HG03103 (cell line): ENCODE data around the gene PLD3.

Experiments used
- ATAC-seq: cut with Tn5 transposase; IDR thresholded peaks from one replicate; pipeline ENCODE4 v1.9.1; 2021; ENCODE audit warnings: low read depth; ENCODE audit not compliant: unreplicated experiment

PLD3 gene

GRCh38 chr19:40348125-40348913 lies at the start of gene PLD3, which contains the start of gene C19orf47:
TSS of gene PLD3 (plus strand) at chr19:40348695. CDS start at chr19:40366484, 17,789 bp downstream.
TSS of gene C19orf47 (minus strand) at chr19:40348397. CDS start at chr19:40341857, 6,540 bp downstream.
- peak; percentile 94 for ATAC-seq

- ATAC-seq = no peak
These were observed 47.8 kb upstream of the PLD3 start for GRCh38 chr19:40300668-40301067.

- ATAC-seq = no peak
These were observed 46.1 kb upstream of the PLD3 start for GRCh38 chr19:40302224-40303011.

- ATAC-seq = no peak
These were observed 44.7 kb upstream of the PLD3 start for GRCh38 chr19:40303765-40304164.

- no peak for ATAC-seq
These were observed 44.2 kb upstream of the PLD3 start for GRCh38 chr19:40304306-40304705.

DNA sequence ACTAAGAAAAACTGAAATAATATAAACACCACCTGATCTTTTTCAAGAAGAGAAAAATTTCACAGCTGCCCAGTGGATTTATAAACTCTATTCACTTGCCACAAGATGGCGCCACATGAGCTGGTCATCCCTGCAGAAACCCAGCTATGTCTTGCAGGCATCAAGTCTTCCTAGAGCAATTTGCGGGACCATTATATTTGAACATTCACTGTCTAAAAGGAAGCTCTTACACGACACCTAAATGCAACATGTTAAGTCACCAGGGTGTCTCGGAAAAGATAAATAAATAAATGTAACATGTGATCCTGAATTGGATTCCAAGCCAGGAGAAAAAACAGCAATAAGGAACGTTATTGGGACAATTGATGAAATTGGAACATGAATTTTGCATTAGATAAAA lies 43.1 kb upstream of the PLD3 start:
- ATAC-seq = no peak

DNA sequence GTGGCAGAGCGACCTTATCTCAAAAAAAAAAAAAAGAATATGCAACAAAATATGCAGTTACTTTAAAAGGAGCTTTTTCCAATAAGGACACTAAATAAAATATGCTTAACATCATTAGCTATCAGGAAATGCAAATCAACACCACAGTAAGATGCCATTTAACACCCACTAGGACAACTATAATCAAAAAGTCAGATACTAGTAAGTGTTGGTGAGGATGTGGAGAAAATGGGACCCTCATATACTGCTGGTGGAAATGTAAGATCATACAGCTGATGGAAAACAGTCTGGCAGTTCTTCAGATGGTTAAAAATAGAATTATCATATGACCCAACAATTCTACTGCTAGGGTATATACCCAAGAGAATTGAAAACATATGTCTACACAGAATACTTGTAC lies 38.8 kb upstream of the PLD3 start:
- no peak for ATAC-seq

GRCh38 chr19:40312533-40312932 lies 36.0 kb upstream of the PLD3 start:
- ATAC-seq = no peak

GRCh38 chr19:40313229-40313983 lies 35.1 kb upstream of the PLD3 start:
- ATAC-seq = no peak

- no peak for ATAC-seq
These were observed 33.8 kb upstream of the PLD3 start for GRCh38 chr19:40314656-40315055.

DNA sequence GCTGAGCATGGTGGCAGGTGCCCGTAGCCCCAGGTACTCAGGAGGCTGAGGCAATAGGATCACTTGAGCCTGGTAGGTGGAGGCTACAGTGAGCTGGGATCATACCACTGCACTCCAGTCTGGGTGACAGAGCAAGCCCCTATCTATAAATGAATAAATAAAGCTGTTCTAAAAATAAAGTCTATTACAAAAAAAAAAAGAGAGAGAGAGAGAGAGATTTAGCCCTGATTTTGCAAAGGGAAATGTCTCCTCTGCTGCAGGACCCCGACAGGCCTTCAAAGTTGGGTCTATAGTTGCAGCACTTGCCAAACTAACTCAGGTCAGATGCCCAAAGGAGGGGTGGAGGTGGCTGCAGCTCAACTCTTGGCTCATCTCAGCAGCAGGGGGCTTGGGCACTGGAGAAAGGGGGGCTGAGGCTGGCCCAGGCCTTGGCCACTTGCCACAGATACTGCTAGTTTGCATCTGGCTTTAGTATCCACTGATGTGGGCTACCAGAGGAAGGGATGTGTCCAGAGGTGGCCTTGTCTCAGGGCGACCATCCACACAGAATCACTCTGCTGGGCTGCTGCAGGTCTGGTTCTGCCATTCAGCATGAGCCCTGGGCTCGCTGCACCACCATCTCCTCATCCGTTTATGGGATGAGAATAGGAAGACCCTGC lies 32.6 kb upstream of the PLD3 start:
- ATAC-seq = no peak

DNA sequence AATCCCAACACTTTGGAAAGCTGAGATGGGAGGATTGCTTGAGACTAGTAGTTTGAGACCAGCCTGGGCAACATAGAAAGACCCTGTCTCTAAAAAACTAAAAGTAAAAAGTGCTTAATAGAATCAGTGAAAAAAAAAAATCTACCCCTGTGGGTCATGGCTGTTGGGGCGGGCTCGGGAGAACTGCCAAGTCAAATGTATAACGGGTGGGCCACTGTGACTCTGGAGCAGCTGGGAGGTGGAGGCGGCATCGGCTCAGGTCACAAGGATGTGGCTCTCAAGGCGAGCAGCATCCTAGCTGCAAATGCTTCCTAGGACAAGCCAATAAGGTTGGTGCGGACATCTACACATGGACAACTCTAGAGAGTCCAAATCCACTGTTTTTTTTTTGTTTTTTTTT lies 31.2 kb upstream of the PLD3 start:
- ATAC-seq = no peak

DNA sequence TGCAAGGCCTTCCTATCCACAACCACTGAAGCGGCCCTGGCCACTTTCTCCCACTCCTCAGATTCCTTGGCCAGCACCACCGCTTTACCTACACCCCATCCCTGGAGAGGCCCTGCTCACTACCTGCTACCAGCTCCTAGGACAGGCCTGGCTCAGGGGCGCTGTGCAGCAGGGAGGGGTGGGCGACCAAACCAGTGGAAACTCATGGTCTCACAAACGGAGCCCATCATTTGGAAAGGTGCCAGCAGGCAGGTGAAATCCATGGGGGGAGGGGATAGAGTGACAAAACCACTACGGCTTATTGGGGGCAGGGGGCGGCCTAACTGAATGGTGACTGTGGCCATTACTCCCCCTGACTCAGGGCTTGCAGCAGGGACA lies 27.9 kb upstream of the PLD3 start:
- no peak for ATAC-seq

DNA sequence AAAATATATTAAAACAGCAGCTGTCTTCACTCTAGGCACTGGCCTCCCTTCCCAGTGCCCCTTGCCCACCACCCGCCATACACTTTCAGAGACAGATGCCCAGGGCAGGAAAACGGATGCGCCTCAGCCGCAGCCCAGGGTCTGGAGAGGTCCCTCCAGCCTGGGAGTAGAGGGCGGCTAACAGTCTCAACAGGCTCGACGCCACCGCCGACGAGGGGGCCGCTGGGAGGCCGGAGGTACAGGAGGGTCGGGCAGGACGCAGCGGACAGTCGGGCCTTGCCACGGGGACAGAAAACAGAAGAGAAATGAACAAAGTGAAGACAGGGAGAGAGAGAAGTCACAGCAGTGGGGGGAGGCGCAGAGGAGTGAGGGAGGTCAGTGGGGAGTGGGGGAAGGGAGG lies 27.4 kb upstream of the PLD3 start:
- ATAC-seq = no peak

DNA sequence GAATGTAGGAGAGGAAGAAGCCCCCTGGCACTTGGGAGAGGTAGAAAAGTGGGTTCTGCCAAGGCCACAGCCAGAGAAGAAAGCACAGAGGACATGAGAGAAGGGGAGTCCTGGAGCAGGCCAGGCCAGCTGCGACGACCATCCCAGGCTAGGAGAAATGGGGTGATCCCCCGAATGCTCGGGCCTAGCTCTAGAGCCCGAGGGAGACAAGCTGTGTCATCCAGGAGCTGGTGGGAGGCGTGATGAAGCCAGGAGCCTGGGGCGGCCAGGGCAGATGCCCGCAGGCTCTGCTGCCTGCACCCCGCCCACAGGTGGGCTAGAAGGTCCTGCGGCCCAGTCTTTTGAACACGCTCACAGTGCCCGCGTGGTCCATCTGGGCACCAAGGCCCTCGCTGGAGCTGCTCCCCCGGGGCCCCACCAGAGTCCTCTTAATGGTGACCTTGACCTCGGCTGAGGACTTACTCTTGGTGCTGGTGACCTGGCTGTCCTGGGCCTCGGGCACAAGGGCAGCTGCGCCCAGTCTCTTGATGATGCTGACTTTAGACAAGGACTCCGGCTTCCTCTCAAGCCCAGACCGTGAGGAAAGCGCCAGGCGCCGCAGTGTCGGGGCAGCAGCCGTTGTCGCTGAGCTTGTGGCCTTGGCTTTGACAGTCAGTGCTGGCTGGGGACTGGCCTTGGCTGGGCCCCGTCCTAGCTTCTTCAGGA lies 26.8 kb upstream of the PLD3 start:
- ATAC-seq = no peak

DNA sequence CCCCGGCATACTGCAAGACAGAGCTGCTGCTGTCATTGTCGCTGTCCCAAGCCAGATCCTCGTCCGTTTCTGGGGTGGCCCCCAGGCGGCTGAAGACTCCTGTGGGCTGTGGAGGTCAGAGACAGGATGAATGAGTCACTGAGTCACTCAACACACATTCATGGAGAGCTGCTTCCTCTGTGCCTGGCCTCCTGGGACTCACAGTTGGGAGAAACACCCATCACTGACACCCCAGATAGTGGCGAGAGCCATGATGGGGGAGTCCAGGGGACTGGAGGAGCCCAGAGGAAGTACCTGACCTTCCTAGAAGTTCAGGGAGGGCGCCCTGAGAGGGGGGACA lies 26.3 kb upstream of the PLD3 start:
- no peak for ATAC-seq

GRCh38 chr19:40322951-40323615 lies 25.4 kb upstream of the PLD3 start:
- no peak for ATAC-seq

DNA sequence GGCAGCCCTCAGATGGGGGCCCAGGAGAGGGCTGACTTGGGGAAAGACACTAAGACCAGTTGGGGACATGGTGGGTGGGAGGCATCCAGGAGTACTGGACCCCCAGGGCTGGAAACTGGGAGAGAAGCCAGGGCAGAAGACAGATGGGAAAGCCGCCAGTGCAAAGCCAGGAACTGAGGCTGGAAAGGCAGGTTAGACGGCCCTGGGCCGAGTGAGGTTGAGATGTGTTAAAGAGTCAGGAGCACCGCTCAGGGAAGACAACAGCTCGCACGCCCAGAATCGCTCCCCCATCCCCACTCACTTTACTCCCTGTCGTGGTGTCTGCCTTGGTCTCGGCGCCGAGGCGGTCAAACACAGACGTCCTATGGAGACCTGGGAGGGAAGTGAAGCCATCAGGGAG lies 24.8 kb upstream of the PLD3 start:
- no peak for ATAC-seq

GRCh38 chr19:40326201-40326600 lies 22.3 kb upstream of the PLD3 start:
- no peak for ATAC-seq

DNA sequence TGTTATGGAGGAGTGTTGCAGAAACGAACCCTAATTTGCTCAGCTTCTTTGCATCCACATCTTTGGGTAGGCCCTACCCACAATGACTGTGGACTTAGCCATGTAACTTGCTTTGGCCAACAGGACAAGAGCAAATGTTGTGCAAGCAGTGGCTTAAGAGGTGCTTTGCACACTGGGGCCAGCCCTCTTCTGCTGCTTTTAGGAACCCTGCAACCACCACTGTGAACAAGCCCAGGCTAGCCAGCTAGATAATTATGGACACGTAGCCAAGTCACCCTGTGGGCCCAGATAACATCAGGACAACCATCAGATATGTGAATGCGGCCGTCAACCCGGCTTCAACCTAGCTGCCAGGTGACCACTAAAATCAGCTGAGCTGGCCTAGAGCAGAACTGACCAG lies 17.4 kb upstream of the PLD3 start:
- no peak for ATAC-seq
